ENCODE measurements around the gene CNTNAP2. TPM values are rescaled to one million over a fixed set of nuclear protein-coding genes. Genes with fewer than 3 reads are reported as not detected.

The CNTNAP2 gene
- total RNA-seq, 1 donor, result 7.6 TPM

DNA sequence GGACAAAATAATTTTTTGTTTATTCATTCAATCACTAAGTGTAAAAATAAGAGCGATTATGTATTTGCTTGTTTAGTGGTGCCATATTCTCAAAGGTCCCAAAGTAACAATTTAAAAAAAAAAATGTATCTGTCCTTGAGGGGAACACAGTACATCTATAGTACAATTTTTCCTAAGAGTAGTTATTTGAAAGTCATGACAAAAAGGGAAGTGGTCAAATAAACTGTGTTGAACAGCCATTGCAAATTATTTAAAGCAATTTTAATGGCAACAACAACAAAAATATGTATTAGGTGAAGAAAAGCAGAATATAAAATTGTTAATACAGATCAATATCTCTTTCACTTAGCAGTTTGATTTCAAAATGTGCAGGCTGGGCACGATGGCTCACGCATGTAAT, 943.5 kb downstream of the CNTNAP2 start:
- H3K4me1 ChIP-seq (ENCODE audit: insufficient read depth, low read length), result no peaks in the 10 kb centered on the region
- DNase-seq (ENCODE audit: insufficient read length, low spot score, missing footprints), result no peak
- H4K20me1 ChIP-seq (ENCODE audit: insufficient read depth, low read length), result no peaks in the 10 kb centered on the region
- H3K27me3 ChIP-seq (ENCODE audit: insufficient read depth, low read length), result no peaks in the 10 kb centered on the region
- H3K79me2 ChIP-seq (ENCODE audit: insufficient read depth, low read length), result no peaks in the 10 kb centered on the region
- H2AFZ ChIP-seq (ENCODE audit: low read length), result no peak overlapping the region
- no peaks in the 10 kb centered on the region for H3K36me3 ChIP-seq (ENCODE audit: insufficient read depth, low read length)
- no peaks in the 10 kb centered on the region for H3K9me3 ChIP-seq (ENCODE audit: low read depth, low read length)
- no peak overlapping the region for H3K4me3 ChIP-seq (ENCODE audit: insufficient read depth, low read length)
- no peak overlapping the region for H3K4me2 ChIP-seq (ENCODE audit: insufficient read depth, low read length)
- H3K27ac ChIP-seq (ENCODE audit: low read depth, low read length), result no peak overlapping the region
- TF ChIP-seq, protein P1, sequence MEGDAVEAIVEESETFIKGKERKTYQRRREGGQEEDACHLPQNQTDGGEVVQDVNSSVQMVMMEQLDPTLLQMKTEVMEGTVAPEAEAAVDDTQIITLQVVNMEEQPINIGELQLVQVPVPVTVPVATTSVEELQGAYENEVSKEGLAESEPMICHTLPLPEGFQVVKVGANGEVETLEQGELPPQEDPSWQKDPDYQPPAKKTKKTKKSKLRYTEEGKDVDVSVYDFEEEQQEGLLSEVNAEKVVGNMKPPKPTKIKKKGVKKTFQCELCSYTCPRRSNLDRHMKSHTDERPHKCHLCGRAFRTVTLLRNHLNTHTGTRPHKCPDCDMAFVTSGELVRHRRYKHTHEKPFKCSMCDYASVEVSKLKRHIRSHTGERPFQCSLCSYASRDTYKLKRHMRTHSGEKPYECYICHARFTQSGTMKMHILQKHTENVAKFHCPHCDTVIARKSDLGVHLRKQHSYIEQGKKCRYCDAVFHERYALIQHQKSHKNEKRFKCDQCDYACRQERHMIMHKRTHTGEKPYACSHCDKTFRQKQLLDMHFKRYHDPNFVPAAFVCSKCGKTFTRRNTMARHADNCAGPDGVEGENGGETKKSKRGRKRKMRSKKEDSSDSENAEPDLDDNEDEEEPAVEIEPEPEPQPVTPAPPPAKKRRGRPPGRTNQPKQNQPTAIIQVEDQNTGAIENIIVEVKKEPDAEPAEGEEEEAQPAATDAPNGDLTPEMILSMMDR (IDR thresholded peaks at IDR 0.05; ENCODE audit: extremely low read depth, low read depth, low read length), result no peak

DNA sequence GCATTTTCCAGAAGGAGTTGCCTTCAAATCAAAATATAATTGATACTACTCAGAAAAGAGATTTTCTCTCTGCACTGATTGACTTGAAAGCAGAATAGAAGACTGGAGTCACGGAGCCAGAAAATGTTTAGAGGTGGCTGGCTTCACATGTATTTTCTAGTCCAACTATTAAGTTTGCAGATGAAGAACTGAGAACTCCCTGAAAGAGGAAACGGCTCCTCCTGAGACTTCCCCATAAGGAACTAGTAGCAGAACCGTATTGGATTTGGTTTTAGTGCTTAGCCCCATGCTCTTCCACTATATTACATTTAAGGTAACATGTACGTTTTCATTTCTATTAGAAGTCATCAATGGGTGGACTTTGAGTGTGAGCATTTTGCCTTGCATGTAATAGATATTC, 946.3 kb downstream of the CNTNAP2 start:
- Histone ChIP-seq H3K9me3 (ENCODE audit: low read depth, low read length) (no peaks in the 10 kb centered on the region), H3K27ac (ENCODE audit: low read depth, low read length) (no peak overlapping the region), H3K79me2 (ENCODE audit: insufficient read depth, low read length) (no peaks in the 10 kb centered on the region), H3K4me2 (ENCODE audit: insufficient read depth, low read length) (no peak overlapping the region), H3K27me3 (ENCODE audit: insufficient read depth, low read length) (no peaks in the 10 kb centered on the region), H3K36me3 (ENCODE audit: insufficient read depth, low read length) (no peaks in the 10 kb centered on the region), H2AFZ (ENCODE audit: low read length) (no peak overlapping the region), H3K4me3 (ENCODE audit: insufficient read depth, low read length) (no peak overlapping the region), H3K4me1 (ENCODE audit: insufficient read depth, low read length) (no peaks in the 10 kb centered on the region), H4K20me1 (ENCODE audit: insufficient read depth, low read length) (no peaks in the 10 kb centered on the region)
- no peak for DNase-seq (ENCODE audit: insufficient read length, low spot score, missing footprints)
- TF ChIP-seq, protein P1 (IDR thresholded peaks at IDR 0.05; ENCODE audit: extremely low read depth, low read depth, low read length), result no peak

DNA sequence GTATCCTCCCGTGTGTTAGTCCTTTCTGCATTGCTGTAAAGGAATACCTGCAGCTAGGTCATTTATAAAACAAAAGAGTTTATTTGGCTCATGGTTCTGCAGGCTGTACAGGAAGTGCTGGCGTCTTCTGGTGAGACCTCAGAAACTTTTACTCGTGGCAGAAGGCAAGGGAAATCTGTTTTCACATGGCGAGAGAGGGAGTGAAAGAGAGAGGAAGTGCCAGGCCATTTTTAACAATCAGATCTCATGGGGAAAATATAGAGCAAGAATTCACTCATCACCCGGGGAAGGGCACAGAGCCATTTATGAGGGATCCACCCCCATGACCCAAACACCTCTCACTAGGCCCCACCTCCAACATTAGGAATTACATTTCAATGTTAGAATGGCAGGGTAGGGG, 952.2 kb downstream of the CNTNAP2 start:
- Histone ChIP-seq H3K4me1 (ENCODE audit: insufficient read depth, low read length) (no peaks in the 10 kb centered on the region), H3K9me3 (ENCODE audit: low read depth, low read length) (no peaks in the 10 kb centered on the region), H3K4me3 (ENCODE audit: insufficient read depth, low read length) (no peak overlapping the region), H3K4me2 (ENCODE audit: insufficient read depth, low read length) (no peak overlapping the region), H3K79me2 (ENCODE audit: insufficient read depth, low read length) (no peaks in the 10 kb centered on the region), H2AFZ (ENCODE audit: low read length) (no peak overlapping the region), H3K36me3 (ENCODE audit: insufficient read depth, low read length) (no peaks in the 10 kb centered on the region), H3K27me3 (ENCODE audit: insufficient read depth, low read length) (no peaks in the 10 kb centered on the region), H3K27ac (ENCODE audit: low read depth, low read length) (no peak overlapping the region), H4K20me1 (ENCODE audit: insufficient read depth, low read length) (no peaks in the 10 kb centered on the region)
- no peak for DNase-seq (ENCODE audit: insufficient read length, low spot score, missing footprints)
- TF ChIP-seq, protein P1 (IDR thresholded peaks at IDR 0.05; ENCODE audit: extremely low read depth, low read depth, low read length), result no peak

DNA sequence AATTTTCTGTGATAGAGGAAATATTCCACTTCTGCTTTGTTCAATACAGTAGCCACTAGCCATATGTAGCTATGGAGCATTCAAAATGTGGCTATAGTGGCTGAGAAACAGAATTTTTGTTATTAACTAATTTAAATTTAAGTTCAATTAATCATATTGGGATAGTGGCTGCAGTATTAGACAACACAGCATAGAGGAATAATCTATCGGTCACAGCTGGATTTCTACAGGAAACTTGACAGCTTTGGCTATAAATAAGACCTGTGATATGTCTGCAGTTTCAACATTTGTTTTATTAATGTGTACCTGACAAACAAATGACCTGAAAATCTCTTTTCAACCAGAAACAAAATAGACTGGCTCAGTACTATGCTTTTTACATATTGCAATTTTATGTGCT, 953.2 kb downstream of the CNTNAP2 start:
- no peak for DNase-seq (ENCODE audit: insufficient read length, low spot score, missing footprints)
- H3K4me2 ChIP-seq (ENCODE audit: insufficient read depth, low read length), result no peak overlapping the region
- no peak overlapping the region for H3K4me3 ChIP-seq (ENCODE audit: insufficient read depth, low read length)
- H4K20me1 ChIP-seq (ENCODE audit: insufficient read depth, low read length), result no peaks in the 10 kb centered on the region
- H3K27me3 ChIP-seq (ENCODE audit: insufficient read depth, low read length), result no peaks in the 10 kb centered on the region
- no peaks in the 10 kb centered on the region for H3K9me3 ChIP-seq (ENCODE audit: low read depth, low read length)
- no peaks in the 10 kb centered on the region for H3K36me3 ChIP-seq (ENCODE audit: insufficient read depth, low read length)
- TF ChIP-seq, protein P1 (IDR thresholded peaks at IDR 0.05; ENCODE audit: extremely low read depth, low read depth, low read length), result no peak
- H3K27ac ChIP-seq (ENCODE audit: low read depth, low read length), result no peak overlapping the region
- H3K79me2 ChIP-seq (ENCODE audit: insufficient read depth, low read length), result no peaks in the 10 kb centered on the region
- no peaks in the 10 kb centered on the region for H3K4me1 ChIP-seq (ENCODE audit: insufficient read depth, low read length)
- H2AFZ ChIP-seq (ENCODE audit: low read length), result no peak overlapping the region
